ENCODE results near the gene NOL4L. TPM values are rescaled to one million over a fixed set of nuclear protein-coding genes. Genes with fewer than 3 reads are reported as not detected.

The NOL4L gene
- total RNA-seq, 1 experiment from 2014 or later = 7.5 TPM

DNA sequence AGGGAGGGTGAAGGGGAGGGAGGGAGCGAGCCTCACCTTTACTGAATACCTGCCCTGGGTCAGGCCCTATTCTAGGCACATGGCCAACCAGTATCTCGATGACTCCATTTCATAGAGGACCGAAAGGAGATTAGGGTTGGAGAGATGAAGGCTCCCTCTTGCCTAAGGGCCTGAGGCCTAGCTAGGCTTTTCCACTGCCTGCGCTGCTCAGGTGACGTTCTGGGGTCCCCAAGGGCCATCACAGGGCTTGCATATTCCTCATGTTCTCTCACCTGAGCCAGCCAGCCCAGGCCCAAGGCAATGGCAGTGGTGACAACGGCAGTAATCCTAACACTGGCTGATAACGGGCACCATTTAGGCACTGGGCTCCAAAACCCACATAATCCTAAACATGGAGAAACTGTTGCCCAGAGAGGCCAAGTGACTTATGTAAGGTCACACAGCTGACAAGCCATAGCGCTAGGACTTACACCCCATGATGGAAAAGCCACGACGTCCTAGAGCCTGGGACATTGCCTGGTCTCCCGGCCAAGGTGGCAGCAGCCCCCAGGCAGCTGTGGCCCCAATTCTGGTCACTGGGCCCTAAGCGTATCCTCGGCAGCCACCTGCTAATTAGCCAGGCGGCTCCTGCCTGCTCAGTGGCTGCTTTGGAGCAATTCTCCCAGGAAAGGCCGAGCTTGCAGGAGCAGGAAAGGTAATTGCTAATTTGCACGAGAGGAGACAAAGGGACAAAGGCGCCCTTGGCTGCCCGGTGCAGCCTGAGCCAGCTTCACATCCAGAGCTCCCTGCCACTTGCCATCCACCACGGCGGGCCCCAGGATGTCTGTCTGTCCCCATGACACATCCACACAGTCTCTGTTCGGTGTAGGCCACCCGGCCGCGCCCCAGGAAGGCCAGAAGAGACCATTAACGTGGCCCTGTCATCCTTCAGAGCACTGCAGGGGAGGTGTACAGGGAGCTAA lies 21.5 kb downstream of the NOL4L start:
- no peak for DNase-seq (ENCODE audit: extremely low read depth, low read depth)

DNA sequence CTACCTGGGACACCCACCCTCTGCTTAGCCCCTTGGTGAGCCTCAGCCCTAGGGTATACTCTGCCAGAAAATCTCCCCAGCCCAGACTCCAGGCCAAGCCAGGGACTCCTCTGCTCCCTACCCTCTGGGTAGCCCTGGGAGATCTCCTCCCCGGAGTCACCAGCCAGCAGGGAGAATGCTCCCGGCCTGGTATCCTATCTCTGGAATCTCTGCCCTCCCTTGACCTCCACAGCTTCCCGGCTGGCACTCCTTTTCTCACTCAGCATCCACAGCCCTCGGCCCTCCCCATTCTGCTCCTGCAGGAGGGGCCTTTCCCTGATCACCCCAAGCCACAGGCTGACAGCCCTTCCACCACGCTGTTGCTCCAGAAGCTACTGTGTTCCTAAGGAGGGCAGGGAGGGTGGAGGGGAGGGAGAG lies 22.6 kb downstream of the NOL4L start:
- no peak for DNase-seq (ENCODE audit: extremely low read depth, low read depth)

DNA sequence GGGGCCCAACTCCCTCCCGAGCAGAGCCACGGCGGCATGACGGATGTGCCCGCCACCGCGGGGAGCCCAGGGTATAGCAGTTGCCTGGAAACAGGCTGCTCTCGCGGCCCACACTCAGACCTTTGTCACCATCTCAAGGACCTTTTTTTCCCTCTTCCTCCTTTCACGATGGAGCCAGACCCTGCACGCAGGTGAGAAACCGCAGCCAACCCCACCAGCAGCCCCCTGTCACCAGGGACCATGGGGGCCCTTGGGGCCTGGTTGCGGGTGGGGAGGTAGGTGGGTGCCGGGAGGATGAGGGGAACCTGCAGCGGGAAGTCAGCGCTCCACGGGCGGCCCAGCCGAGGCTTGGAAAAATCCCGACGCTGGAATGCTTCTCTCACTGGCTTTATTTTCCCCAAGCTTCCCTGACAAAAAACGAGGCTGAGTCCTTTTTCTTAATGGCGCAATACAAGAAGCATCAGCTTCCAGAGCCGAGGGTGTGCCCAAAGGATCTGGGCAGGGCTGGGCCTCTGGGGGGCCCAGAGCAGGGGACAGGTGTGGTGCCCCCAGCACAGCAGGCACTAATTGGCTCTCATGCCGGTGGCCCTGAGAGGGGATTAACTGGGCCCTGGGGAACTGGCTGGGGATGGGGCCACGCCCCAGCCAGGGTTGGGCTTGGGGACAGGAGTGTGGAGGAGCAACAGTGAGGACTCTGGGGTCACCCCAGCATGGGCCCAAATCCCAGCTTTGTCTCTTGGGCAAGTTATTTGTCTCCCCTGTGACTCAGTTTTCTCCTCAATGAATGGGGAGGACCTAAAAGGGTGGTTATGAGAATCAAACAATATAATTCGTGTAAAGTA lies 23.9 kb downstream of the NOL4L start:
- no peak for DNase-seq (ENCODE audit: extremely low read depth, low read depth)

DNA sequence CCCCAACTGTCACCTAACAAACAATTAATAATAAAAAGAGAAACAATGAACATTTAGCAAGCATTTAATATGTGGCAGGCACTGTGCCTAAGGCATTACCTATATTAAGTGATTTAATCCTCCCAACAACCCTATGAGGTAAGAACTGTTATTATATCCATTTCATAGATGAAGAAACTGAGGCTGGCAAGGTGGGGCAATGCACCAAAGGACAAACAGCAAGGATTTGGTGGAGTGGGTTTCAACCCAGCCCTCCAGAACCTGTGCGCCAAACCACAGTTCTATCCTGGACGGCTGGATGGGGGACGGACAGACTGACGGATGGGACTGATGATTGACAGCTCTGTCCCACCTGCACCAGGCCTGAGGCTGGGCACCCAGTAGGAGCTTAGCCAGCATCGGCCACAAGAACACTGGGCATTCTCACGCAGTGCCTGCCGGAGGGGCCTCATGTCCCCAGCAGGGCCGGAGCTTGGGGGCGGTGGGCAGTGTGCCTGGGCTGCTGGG lies 24.6 kb downstream of the NOL4L start:
- no peak for DNase-seq (ENCODE audit: extremely low read depth, low read depth)

DNA sequence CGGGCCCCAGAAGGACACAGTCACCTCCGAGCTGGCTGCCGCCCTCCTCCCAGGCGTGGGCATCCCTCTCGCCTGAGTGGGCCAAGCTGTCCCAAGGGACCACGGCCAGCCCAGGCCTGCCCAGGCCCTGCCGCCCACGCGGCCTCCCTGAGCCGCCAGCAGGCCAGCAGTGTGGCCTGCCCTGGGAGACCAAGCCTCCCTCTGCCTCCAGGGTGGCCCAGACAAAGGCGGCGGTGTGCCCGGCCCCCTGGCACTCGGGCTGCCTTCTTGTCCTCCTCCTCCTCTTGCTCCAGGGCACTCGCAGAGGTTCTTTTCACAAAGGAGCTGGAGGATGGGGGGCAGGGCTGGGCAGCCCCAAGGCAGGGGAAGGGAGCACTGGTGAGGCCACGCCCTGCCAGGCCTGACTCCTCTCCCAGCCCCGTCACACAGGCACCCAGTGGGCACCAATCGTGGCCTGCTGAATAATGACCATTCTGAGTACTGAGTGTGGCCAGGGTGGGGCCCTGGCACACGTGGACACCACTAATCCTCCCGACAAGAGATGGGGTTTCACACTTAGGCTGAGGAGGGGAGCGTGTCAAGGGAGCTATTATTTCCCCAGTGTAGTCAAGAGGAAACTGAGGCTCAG lies 25.3 kb downstream of the NOL4L start:
- DNase-seq (ENCODE audit: extremely low read depth, low read depth) = no peak

DNA sequence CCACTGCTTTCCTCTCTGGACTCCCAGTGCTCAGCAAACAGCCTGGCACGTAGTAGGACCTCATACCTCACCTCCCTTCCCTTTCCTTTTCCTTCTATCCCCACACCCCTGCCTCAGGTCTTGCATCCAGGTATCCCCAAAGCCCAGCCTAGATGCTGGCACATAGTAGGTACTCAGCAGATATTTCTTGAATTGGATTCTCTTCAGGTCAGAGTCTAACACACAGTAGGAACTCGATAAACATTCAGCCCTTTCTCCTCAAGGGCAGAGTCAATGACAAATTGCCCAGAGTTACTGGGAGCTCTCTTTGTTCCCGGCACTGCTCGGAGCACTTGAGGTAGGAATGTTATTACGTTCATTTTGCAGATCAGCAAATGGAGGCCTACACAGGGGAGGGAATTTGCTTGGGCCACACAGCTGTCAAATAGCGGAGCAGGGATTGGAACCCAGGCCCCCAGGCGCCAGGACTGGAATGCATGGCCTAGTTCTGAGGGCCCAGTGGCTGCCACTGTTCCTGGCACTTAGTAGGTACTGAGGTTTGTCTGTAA lies 25.9 kb downstream of the NOL4L start:
- DNase-seq (ENCODE audit: extremely low read depth, low read depth) = no peak

DNA sequence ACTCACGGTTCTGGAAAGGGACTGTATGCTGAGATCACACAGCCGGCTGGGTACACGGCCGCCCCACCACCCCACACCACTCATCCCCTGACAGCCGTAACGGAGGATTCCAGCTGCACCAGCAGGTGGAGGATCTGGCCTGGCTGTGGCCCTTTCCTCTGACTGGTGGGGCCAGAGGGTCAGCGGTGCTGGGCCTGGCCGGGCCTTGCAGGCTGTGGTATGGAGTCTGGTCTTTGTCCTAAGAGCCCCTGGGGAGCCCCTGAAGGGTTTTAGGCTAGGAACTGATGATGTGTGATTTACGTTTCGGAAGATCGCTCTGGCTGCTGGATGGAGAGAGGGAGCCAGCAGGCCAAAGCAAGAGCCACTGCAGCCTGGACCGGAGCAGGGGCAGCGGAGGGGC lies 26.6 kb downstream of the NOL4L start:
- DNase-seq (ENCODE audit: extremely low read depth, low read depth) = no peak

DNA sequence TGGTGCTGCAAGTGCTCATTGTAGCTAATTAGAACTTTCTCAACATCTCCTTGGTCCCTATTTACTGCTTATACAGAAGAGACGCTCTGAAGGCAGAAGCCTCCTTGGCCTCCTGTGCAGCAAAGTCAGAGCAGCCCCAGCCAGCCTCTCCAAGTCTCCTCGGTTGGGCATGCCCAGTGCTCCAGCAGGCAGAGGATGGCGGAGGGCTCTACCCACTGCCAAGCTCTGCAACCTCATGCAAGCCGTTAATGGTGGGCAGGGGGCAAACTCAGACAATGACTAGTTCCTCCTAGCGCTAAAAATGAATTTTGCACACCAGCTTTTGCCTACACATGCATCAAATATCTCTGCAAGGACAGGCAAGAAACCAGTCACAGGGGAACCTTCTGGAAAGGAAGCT lies 27.8 kb downstream of the NOL4L start:
- no peak for DNase-seq (ENCODE audit: extremely low read depth, low read depth)

DNA sequence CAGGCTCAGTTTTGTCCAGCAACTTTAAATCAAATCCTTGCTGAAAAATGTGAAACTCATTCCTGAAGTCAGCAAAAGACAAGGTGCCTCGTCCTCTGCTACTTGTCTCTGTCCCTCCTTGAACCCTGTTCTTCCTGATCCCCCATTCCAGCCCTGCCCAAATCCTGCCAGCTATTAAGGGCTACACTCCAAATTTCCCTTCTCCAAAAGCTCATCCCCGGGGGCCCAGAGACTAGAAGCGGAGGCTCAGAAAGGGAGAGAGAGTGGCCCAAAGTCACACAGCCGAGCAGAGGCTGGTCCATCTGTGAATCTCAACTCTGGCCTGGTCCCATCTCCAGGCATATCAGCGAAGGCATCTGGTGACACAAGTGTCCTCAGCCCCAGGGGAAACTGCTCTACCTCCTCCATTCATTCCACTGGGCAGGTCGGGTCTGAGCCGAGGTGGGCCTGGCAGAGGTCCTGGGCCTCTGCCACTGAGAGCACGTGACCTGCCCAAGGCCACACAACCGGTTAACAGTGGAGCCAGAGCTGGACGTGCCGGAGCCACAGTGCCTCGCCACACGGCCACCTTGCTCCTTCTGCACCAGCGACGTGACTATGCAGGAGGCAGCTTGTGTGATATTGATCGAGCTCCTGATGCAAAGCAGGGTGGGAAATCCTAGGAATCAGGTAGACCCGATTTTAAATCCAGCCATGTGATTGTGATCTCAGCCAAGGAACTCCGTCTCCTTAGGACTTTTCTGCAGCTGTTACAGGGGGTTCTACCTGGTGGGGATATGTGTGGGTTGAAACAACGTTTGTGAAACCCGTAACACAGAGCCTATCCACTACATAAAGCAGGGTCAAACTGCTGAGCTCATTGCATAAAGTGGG lies 28.6 kb downstream of the NOL4L start:
- DNase-seq (ENCODE audit: extremely low read depth, low read depth) = no peak

DNA sequence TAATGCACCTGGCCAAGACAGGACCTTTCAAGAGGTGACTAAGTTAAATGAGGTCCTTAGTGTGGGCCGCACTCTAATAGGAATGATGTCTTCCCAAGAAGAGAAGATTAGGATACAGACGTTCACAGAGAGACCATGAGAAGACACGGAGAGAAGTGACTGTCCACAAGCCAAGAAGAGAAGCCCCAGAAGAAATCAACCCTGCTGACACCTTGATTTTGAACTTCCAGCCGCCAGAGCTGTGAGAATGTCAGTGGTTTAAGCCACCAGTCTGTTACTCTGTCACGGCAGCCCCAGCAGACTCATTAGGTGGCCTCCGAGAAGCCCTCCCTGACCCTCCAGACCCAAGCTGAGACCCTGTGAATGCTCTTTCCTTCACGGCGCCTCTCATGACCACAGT lies 29.5 kb downstream of the NOL4L start:
- no peak for DNase-seq (ENCODE audit: extremely low read depth, low read depth)

DNA sequence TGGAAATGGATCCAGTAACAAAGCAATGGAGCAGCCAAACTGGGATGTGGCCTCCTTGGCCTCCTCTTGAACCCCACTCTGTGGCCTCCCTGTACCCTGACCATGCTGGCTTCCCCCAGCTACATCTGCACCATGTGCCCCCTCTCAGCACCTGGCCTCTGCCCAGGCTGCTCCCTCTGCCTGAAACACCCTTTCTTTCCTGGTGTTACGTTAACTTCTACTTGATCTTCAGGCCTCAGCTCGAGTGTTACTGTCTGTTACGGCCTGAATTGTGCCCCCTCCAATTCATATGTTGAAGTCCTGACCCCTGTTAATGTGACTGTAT lies 30.2 kb downstream of the NOL4L start:
- DNase-seq (ENCODE audit: extremely low read depth, low read depth) = no peak

DNA sequence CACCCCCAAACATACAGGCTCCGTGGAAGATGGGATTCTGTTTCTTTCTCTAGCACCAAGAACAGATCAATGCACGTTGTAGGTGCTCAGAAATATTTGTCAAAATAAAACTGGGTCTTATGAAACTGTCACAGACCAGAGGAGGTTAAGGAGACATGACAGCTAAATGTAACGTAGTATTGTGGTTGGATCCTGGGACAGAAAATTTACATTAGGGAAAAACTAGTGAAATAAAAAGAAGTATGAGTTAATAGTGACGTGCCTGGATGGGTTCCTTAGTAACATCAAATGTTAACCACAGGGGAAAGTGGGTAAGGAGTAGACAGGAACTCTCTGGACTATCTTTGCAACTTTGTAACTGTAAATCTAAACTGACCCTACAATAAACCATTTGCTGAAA lies 31.5 kb downstream of the NOL4L start:
- no peak for DNase-seq (ENCODE audit: extremely low read depth, low read depth)

DNA sequence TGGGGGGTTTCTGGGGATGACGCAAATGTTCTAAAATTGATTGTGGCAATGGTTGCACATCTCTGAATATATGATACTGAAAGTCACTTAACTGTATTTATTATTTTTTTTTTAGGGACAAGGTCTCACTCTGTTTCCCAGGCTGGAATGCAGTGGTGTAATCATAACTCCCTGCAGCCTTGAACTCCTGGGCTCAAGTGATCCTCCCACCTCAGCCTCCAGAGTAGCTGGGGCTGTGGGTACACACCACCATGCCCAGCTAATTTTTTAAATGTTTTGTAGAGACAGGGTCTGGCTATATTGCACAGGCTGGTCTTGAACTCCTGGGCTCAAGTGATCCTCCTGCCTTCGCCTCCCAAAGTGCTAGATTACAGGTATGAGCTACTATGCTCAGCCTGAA lies 33.4 kb downstream of the NOL4L start:
- DNase-seq (ENCODE audit: extremely low read depth, low read depth) = no peak

DNA sequence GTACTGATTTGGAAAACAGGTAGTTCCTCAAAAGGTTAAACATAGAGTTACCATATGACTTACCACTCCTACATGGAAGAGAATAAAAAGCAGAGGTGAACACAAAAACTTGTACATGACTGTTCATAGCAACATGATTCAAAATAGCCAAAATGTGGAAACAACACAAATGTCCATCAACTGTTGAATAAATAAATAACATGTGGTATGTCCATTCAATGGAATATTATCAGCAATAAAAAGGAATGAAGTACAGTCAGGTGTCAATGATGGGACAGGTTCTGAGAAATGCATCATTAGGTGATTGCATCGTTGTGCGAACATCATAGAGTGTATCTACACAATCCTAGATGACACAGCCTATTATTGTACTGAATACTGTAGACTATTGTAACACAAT lies 35.3 kb downstream of the NOL4L start:
- DNase-seq (ENCODE audit: extremely low read depth, low read depth) = no peak

DNA sequence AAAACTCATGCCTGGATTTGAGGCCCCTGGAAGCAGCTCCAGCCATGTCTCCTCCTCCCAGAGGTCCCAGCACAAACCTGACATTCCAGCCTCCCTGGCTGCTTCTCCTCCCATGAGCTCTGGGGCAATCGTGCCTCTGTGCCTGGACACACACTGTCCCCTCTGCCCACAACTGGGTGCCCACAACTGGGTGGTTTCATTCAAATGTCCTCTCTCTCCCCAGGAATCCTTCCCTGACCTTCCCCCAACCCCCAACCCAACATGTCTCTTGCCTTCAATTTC lies 37.4 kb downstream of the NOL4L start:
- no peak for DNase-seq (ENCODE audit: extremely low read depth, low read depth)

DNA sequence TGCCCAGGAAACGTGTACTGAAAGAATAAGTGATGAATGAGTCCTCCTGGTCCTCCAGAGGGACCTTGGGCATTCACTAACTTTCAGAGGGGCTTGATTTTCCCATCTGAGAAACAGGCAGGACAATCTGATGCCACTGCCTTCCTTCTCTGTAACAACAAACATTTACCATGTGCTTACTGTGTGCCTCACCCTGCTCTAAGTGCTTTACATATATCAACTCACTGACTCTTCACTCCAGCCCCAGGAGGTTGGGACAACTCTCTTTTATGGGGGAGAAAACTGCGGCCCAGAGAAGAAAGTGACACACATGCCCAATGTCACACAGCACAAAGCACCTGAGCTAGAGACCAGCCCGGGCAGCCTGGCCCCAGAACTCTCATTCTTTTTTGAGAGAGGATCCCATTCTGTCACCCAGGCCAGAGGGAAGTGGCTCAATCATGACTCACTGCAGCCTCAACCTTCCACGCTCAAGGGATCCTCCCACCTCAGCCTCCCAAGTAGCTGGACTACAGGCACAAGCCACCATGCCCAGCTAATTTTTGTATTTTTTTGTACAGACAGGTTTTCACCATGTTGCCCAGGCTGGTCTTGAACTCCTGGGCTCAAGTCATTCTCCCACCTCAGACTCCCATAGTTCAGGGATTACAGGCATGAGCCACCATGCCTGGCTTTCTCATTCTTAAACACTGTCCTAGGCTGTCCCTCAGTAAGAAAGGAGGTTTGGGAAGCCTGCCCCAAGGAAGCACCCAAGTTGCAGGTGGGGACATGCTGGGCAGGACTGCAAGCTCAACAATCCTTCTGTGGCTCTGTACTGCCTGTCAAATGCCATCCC lies 38.0 kb downstream of the NOL4L start:
- no peak for DNase-seq (ENCODE audit: extremely low read depth, low read depth)

DNA sequence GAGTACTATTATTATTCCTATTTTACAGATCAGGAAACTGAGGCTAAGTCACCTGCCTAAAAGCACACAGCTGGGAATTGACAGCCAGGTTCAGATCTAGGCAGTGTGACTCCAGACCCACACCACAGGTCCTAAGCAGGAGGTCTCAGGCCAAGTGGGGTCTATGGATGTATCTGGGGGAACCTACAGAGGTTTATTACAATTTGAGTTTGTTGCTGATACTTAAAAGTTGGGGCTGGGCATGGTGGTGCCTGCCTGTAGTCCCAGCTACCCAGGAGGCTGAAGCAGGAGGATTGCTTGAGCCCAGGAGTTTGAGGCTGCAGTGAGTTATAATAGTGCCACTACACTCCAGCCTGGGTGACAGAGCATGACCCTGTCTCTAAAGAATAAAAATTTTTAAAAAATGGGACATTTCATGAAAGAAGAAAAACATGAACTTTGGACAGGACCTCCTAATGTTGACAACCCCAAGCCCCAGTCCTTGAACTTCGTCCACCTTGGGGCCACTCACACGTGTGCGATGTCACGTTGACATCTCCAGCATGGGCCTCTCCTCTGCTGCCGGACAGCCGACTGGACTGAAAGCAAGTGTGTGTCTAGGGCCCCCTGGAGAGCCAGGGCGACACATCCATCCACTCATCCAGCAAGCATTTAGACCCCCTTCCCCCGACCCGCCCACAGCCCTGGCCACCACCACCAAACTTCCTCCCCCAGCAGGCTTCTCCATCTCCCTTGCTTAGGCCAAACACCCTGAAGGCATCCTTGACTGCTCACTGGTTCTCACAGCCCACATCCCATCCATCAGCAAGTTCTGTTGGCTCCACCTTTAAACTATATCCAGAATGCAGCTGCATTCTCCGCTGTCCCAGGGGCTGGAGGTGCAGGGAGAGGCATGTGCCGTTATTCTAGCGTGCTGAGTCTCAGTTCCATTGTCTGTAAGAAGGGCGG lies 40.0 kb downstream of the NOL4L start:
- no peak for DNase-seq (ENCODE audit: extremely low read depth, low read depth)

DNA sequence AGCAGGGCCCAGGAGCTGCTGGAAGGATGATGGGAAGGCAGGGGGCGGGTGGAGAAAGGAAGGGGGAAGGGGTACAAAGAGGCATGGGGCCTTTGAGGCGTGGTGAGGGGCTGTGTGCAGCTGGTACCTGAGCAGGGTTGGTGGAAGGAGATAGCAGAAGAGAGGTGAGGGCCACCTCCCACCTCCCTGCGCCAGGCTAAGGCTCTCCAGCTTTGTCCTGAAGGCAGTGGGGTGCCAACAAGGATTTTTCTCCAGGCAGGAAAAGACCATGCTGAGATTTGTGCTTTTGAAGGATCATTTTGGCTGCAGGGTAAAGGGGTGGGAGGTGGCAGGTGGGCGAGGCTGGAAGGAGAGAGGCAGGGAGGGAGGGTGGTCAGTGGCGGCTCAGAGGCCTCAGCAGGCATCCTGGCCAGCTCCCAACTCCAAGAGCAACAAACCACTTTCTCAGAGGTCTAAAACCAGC lies 40.8 kb downstream of the NOL4L start:
- no peak for DNase-seq (ENCODE audit: extremely low read depth, low read depth)

All from NCI-H460 (cell line).